Epithelial cell of proximal tubule (primary cell): Measurements from ENCODE around the gene HIKESHI. TPM values are rescaled to one million over a fixed set of nuclear protein-coding genes. Genes with fewer than 3 reads are reported as not detected.

Source experiments
- DNase-seq: peaks from one replicate; pipeline ENCODE4 v3.0.0-alpha.2; 2011; ENCODE audit warnings: low read depth
- H3K4me3 ChIP-seq: 2 replicates; pipeline ENCODE4 v1.5.1; 2011; ENCODE audit warnings: low read depth, mild to moderate bottlenecking, low read length
- total RNA-seq: library from RNA; depleted of rRNA; stranded (reverse); fragments of >200 nt; gene quantifications from 2 replicates; pipeline ENCODE4 v1.2.3, GENCODE V29; 2015
- TF ChIP-seq, protein P1 (sequence below): conservative IDR thresholded peaks from 2 replicates; pipeline ENCODE4 v1.5.1; 2012; ENCODE audit warnings: low read depth, mild to moderate bottlenecking, low read length

HIKESHI gene
- total RNA-seq, 1 donor from 2014 or later = 41.4 TPM

GRCh38 chr11:86363424-86363823 is 61.4 kb downstream of the HIKESHI start:
- TF ChIP-seq, protein P1, sequence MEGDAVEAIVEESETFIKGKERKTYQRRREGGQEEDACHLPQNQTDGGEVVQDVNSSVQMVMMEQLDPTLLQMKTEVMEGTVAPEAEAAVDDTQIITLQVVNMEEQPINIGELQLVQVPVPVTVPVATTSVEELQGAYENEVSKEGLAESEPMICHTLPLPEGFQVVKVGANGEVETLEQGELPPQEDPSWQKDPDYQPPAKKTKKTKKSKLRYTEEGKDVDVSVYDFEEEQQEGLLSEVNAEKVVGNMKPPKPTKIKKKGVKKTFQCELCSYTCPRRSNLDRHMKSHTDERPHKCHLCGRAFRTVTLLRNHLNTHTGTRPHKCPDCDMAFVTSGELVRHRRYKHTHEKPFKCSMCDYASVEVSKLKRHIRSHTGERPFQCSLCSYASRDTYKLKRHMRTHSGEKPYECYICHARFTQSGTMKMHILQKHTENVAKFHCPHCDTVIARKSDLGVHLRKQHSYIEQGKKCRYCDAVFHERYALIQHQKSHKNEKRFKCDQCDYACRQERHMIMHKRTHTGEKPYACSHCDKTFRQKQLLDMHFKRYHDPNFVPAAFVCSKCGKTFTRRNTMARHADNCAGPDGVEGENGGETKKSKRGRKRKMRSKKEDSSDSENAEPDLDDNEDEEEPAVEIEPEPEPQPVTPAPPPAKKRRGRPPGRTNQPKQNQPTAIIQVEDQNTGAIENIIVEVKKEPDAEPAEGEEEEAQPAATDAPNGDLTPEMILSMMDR = no peak
- no peak overlapping the region for H3K4me3 ChIP-seq
- DNase-seq = no peak

- TF ChIP-seq, protein P1 = no peak
- DNase-seq = no peak
- H3K4me3 ChIP-seq = no peak overlapping the region
These were observed 63.5 kb downstream of the HIKESHI start for GRCh38 chr11:86365546-86365945.

GRCh38 chr11:86369668-86370067 is 67.6 kb downstream of the HIKESHI start:
- TF ChIP-seq, protein P1 = no peak
- no peak overlapping the region for H3K4me3 ChIP-seq
- no peak for DNase-seq

DNA sequence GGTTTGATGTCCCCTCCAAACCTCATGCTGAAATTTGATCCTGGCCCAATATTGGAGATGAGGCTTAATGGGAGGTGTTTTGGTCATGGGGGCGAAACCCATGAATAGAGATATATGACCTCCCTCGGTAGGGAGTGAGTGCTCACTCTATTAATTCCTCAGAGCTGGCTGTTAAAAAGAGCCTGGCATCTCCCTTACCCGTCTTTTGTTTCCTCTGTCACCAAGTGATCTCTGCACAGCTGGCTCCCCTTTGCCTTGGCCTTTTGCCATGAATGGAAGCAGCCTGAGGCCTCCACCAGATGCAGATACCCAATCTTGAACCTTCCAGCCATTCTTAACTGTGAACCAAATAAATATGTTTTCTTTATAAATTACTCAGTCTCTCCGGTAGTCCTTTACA is 68.1 kb downstream of the HIKESHI start:
- no peak overlapping the region for H3K4me3 ChIP-seq
- no peak for DNase-seq
- TF ChIP-seq, protein P1 = no peak

- no peak for DNase-seq
- no peak overlapping the region for H3K4me3 ChIP-seq
- TF ChIP-seq, protein P1 = no peak
These were observed 69.0 kb downstream of the HIKESHI start for GRCh38 chr11:86370922-86371594.

- no peak for DNase-seq
- no peak overlapping the region for H3K4me3 ChIP-seq
- TF ChIP-seq, protein P1 = no peak
These were observed 70.0 kb downstream of the HIKESHI start for GRCh38 chr11:86372041-86372440.

- no peak for DNase-seq
These were observed 70.5 kb downstream of the HIKESHI start for GRCh38 chr11:86372586-86372985.

More at GRCh38 chr11:86372586-86372985, 70.5 kb downstream of the HIKESHI start:
- no peak overlapping the region for H3K4me3 ChIP-seq
- TF ChIP-seq, protein P1 = no peak
